Stomach smooth muscle (tissue), 2 donors: ENCODE measurements around the gene UNC13A.
A peak's percentile ranks its signal among the peaks of the same experiment; 100 is the strongest.

ENCODE experiments used
- H3K27ac ChIP-seq: one replicate; pipeline ENCODE4 v1.7.0; 2013; ENCODE audit warnings: mild to moderate bottlenecking, low read length, inconsistent platforms
- H3K27me3 ChIP-seq, 2 donors: one replicate each; pipeline ENCODE4 v1.7.0; 2013; ENCODE audit warnings: low read length in 2 of 2; ENCODE audit not compliant: insufficient read depth in 2 of 2, control insufficient read depth in 1 of 2
- H3K36me3 ChIP-seq, 2 donors: one replicate each; pipeline ENCODE4 v1.7.0; 2013; ENCODE audit warnings: low read length in 2 of 2; ENCODE audit not compliant: control insufficient read depth in 2 of 2, insufficient read depth in 2 of 2
- H3K4me1 ChIP-seq: one replicate; pipeline ENCODE4 v1.7.0; 2013; ENCODE audit warnings: low read length; ENCODE audit not compliant: control insufficient read depth, insufficient read depth
- H3K4me3 ChIP-seq, 2 donors: one replicate each; pipeline ENCODE4 v1.7.0; 2013; ENCODE audit warnings: low read length in 2 of 2
- H3K9ac ChIP-seq, 2 donors: one replicate each; pipeline ENCODE4 v1.7.0; 2013; ENCODE audit warnings: low read length in 2 of 2, mild to moderate bottlenecking in 1 of 2
- H3K9me3 ChIP-seq, 2 donors: one replicate each; pipeline ENCODE4 v1.7.0; 2013; ENCODE audit warnings: low read length in 2 of 2; ENCODE audit not compliant: control insufficient read depth in 2 of 2
- donor health status: healthy.
- donor health status: Pancreatic carcinoma.

Gene UNC13A

DNA sequence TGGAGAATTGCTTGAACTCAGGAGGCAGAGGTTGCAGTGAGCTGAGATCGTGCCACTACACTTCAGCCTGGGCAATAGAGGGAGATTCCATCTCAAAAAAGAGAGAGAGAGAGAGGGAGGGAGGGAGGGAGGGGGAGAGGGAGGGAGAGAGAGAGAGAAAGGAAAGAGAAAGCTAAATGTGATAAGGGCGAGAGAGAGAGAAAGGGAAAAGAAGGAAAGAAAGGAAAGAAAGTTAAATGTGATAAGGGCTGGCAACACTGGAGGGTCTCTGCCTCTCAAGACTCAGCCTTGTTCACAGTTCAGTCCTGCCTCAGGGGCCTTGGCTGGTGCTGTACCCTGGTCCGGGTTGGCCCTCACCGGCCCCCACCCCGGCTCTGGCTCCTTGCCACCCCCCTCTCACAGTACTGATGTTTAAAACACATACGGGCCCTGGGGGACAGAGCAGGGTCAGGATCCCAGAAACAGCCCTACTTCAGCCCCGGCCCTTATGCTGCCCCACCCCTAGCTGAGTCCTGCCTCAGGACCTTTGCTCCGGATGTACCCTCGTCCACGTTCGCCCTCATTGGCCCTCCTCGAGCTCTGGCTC, 34.6 kb upstream of the UNC13A start:
- no peak overlapping the region for H3K27ac ChIP-seq
- no peaks in the 10 kb centered on the region for H3K9me3 ChIP-seq
- no peaks in the 10 kb centered on the region for H3K27me3 ChIP-seq
- H3K9ac ChIP-seq: no peak overlapping the region
- peaks cover 27% of the 10 kb centered on the region for H3K4me1 ChIP-seq
- H3K36me3 ChIP-seq: peaks cover 13 to 23% of the 10 kb centered on the region in 2 donors
- H3K4me3 ChIP-seq: no peak overlapping the region

DNA sequence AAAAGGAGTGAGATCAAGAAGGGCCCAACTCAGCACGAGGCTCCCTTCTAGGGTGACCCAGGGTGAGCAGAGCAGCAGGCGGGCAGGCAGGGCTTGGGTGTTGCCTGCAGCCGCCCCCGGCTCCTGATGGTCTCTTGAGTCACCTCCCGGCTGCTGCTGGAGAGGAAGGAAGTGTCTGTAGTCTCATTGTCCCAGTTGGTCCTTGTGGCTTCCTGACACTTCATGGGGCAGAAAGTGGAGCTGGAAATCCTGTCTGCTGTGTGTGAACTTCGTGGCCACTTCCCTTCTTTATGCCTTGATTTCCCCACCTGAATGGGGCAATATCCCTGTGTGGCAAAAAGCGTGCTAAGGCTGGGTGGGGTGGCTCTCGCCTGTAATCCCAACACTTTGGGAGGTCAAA, 33.7 kb upstream of the UNC13A start:
- Histone ChIP-seq H3K27ac (no peak overlapping the region), H3K4me3 (no peak overlapping the region), H3K4me1 (peaks cover 35% of the 10 kb centered on the region), H3K9me3 (no peaks in the 10 kb centered on the region), H3K36me3 (peaks cover 13 to 20% of the 10 kb centered on the region in 2 donors), H3K27me3 (no peaks in the 10 kb centered on the region), H3K9ac (peak overlapping the region in 1 of 2 donors; percentile 42)

DNA sequence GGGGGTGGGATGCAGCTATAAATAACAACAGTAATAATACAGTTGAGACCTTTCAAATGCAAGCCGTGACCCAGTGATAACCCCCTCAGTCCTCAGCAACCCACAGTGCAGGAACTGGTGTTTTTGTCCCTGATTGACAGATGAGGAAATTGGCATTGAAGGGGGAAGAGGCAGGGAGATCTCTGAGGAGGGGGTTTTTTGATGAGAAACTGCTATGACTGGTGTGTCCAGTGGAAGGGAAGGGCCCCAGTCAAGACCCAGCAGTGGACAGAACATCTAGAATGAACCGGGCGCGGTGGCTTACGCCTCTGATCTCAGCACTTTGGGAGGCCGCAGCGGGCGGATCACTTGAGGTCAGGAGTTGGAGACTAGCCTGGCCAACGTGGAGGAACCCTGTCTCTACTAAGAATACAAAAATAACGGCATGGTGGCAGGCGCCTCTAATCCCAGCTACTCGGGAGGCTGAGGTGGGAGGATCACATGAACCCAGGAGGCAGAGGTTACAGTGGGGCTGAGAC, 33.0 kb upstream of the UNC13A start:
- H3K9me3 ChIP-seq: no peaks in the 10 kb centered on the region

DNA sequence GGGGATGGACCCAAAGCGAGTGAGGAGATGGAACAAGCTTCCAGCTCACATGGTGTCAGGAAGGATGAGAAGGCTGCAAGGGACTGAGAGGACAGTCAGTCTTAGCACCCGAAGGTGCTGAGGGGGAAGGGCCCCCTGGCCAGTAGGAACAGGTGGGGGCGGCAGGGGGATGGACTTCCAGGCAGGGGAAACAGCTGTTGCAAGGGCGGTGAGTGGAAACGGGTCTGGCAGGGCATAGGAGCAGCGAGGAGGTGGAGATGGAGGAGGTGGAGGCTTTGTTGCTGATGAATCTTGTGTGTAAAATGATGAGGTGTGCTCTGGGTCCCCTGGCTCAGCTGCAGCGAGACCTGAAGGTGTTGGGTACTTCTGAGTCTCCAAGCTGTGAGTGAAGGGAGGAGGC, 32.3 kb upstream of the UNC13A start:
- H3K27ac ChIP-seq: no peak overlapping the region
- no peaks in the 10 kb centered on the region for H3K9me3 ChIP-seq
- H3K4me1 ChIP-seq: peaks cover 35% of the 10 kb centered on the region
- H3K27me3 ChIP-seq: no peaks in the 10 kb centered on the region
- peaks cover 12 to 18% of the 10 kb centered on the region in 2 donors for H3K36me3 ChIP-seq
- peak overlapping the region; percentile 90 to 91 for H3K4me3 ChIP-seq
- H3K9ac ChIP-seq: peak overlapping the region; percentile 69 to 91

More for the DNA sequence above, 33.0 kb upstream of the UNC13A start:
- Histone ChIP-seq H3K36me3 (peaks cover 13 to 20% of the 10 kb centered on the region in 2 donors), H3K9ac (peak overlapping the region; percentile 47 to 91), H3K27ac (no peak overlapping the region), H3K4me1 (peaks cover 35% of the 10 kb centered on the region), H3K27me3 (no peaks in the 10 kb centered on the region), H3K4me3 (peak overlapping the region; percentile 90 to 91)

DNA sequence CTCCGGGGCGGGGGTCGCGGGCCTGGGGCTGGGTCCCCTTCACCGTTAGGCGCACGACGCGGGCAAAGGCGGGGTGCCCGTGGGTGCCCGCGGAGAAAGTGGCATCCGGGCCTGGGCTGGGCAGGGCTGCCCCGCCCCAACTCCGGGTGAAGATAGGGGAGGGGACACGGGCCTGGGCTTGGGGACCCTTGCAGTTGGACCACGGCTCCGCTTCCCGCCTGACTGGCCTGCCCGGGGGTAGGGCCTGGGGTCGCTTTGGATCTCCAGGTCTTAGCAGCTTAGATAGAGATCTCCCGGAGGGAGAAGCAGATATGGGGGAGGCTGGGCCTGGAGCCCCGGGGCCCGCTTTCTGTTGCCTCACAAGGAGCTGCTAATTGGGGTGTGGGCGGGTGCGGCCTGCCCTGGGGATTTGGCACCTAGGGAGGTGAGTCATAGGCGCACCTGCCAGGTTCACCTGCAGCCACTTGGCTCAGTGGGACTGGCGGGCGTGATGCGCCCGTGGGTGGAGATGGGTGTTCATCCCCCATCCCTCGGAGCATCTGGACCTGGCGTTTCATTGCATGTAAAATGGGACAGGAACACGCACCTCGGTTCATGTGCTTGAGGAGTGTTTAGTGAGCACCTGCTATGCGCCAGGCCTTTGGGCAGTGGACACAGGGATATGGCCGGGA, 31.7 kb upstream of the UNC13A start:
- Histone ChIP-seq H3K4me1 (peaks cover 35% of the 10 kb centered on the region), H3K4me3 (peak overlapping the region; percentile 90 to 91), H3K36me3 (peaks cover 6 to 12% of the 10 kb centered on the region in 2 donors), H3K9ac (peak overlapping the region; percentile 69 to 91), H3K9me3 (no peaks in the 10 kb centered on the region), H3K27ac (no peak overlapping the region), H3K27me3 (no peaks in the 10 kb centered on the region)

DNA sequence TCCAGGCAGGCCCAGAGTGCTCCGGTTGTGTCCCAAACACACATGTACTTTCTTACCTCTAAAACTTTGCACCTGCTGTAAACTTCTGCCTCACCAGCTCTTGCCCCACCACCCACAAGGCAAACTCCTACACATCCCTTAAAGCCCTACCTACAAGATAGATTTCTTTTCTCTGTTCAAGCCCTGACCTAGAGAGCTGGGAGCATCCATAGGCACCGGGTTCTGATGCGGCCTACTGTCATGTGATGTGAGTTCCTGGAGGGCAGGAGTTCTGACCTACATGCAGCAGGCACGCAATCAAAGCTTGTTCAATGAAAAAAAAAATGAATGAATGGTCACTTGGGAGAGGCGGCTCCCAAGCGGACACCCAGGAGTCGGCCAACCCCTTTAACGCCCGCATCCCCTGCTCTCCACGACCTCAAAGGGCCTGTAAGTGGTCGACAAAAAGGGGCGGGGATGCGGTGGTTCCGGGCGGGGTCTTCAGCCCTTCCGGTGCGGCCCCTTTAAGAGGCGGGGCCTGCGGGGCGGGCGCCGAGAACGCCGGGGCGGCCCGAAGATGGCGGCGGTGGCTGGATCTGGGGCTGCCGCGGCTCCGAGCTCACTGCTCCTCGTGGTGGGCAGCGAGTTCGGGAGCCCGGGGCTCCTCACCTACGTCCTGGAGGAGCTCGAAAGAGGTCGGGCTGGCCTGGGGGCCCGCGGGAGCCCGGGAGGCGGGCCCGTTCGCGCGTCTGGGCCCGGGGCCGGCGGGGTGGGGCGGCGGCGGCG, 31.0 kb upstream of the UNC13A start, which contains the start of gene MAP1S:
Gene MAP1S (plus strand): TSS at position 534 of the 765 bp plus-strand sequence. CDS start 23 bp downstream, at position 557.
- Histone ChIP-seq H3K4me3 (peak within 1 kb of the TSS; percentile 90 to 91), H3K4me1 (peaks cover 35% of the 10 kb centered on the region), H3K27me3 (no peaks in the 10 kb centered on the region), H3K27ac (no peak within 1 kb of the TSS), H3K9me3 (no peaks in the 10 kb centered on the region), H3K9ac (peak within 1 kb of the TSS; percentile 69 to 91), H3K36me3 (peaks cover 0 to 5% of the 10 kb centered on the region in 2 donors)

DNA sequence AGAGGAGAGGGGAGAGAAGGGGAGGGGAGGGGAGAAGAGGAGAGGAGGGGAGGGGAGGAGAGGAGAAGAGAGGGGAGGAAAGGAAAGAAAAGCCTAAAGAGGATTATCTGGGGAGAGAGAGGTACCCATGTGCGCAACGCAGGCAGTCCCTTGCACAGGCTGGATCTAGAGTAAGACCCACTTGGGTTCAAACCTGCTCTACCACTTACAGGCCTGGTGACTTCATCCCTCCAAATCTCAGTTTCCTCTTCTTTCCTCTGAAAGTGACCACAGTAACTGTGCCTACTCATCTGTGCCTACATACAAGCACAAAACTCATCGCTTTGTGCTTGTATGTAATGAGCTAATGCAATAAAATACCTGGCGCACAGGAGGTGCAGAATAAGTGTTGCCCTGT, 30.4 kb upstream of the UNC13A start:
- Histone ChIP-seq H3K4me1 (peaks cover 35% of the 10 kb centered on the region), H3K9ac (no peak overlapping the region), H3K27ac (no peak overlapping the region), H3K4me3 (peak overlapping the region in 1 of 2 donors; percentile 91), H3K9me3 (no peaks in the 10 kb centered on the region), H3K36me3 (peaks cover 0 to 2% of the 10 kb centered on the region in 2 donors), H3K27me3 (no peaks in the 10 kb centered on the region)

DNA sequence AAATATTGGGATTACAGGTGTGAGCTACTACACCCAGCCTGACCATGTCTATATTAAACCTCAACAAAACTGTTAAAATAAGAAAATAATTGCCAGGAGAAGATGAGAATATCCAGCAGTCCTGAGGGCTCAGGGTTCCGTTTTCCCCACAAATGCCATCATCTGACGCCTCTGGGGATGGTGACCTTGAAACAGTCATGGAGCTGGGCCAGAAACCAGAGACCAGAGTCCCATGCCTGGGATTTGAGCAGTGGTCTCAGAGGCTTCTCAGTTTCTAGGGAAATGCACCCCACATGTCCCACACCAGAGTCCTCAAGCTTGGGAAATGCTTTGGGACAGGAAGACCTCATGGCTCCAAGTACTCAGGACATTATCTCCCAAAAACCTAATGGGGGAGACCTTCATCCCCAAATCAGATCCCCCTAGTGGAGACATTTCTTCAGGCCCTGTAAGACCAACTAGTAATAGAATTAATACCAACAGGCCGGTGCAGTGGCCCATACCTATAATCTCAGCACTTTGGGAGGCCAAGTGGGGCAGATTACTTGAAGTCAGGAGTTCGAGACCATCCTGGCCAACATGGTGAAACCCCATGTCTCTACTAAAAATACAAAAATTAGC, 28.3 kb upstream of the UNC13A start:
- H3K27me3 ChIP-seq: no peaks in the 10 kb centered on the region
- no peak overlapping the region for H3K27ac ChIP-seq

DNA sequence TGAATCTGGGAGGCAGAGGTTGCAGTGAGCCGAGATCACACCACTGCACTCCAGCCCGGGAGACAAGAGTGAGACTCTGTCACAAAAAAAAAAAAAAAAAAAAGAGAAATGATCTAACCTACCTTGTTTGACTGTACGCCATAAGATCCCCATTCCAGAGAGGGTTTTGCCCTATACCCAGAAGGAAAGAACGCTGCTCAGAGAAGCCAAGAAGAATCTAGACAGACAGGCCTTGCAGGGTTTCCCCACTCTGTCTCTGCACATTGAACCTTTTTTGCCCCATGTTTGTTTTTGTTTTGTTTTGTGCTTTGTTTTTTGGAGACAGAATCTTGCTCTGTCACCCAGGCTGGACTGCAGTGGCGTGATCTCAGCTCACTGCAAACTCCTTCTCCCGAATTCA, 23.7 kb upstream of the UNC13A start:
- H3K27ac ChIP-seq: no peak overlapping the region
- H3K36me3 ChIP-seq: no peaks in the 10 kb centered on the region
- H3K4me1 ChIP-seq: no peaks in the 10 kb centered on the region
- H3K4me3 ChIP-seq: no peak overlapping the region
- no peaks in the 10 kb centered on the region for H3K9me3 ChIP-seq
- H3K27me3 ChIP-seq: peaks cover under 1 to 2% of the 10 kb centered on the region in 2 donors
- H3K9ac ChIP-seq: no peak overlapping the region

More for the DNA sequence above, 28.3 kb upstream of the UNC13A start:
- no peak overlapping the region for H3K4me3 ChIP-seq
- no peak overlapping the region for H3K9ac ChIP-seq
- no peaks in the 10 kb centered on the region for H3K36me3 ChIP-seq
- peaks cover 30% of the 10 kb centered on the region for H3K4me1 ChIP-seq
- no peaks in the 10 kb centered on the region for H3K9me3 ChIP-seq

DNA sequence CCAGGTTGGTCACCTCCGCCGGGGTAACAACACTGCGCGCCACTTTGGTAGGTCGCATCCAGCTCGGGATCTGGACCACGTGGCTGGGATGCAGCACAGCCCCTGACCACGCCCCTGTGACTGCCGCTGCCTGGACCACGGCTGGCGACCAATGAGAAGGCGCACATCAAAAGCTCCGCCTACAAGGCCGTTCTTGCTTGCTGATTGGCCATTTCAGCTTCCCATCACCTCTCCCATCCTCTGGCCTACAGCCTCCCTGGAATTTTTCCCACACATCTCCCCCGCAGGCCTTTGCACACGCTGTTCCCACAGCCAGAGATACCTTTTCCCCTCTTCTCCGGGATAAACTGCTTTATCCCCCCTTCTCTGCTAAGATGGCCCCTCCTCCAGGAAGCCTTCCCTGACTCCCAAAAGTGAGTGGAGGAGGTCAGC, 18.6 kb upstream of the UNC13A start:
- H3K27me3 ChIP-seq: peaks cover 6% of the 10 kb centered on the region in 2 donors
- H3K36me3 ChIP-seq: no peaks in the 10 kb centered on the region
- no peak overlapping the region for H3K4me3 ChIP-seq

More for the DNA sequence above, 18.6 kb upstream of the UNC13A start:
- H3K4me1 ChIP-seq: no peaks in the 10 kb centered on the region
- H3K9ac ChIP-seq: no peak overlapping the region
- no peaks in the 10 kb centered on the region for H3K9me3 ChIP-seq
- no peak overlapping the region for H3K27ac ChIP-seq
